OCI-LY7 (cell line): ENCODE data around the gene HHIPL2.
"Not testable (repeated sequence)": the region's sequence is repeated elsewhere in the genome, so short reads cannot be mapped to it uniquely, and the experiment has no call there.

Experiments used
- EZH2phosphoT487 ChIP-seq: fragments of 200-600 bp; sonication (generic); IDR thresholded peaks from 2 replicates; pipeline ENCODE4 v1.6.1; 2018; ENCODE audit warnings: low read depth, borderline replicate concordance, mild to moderate bottlenecking, mixed run types, antibody characterized with exemption, low read length, moderate library complexity, mixed read lengths
- TF ChIP-seq, protein P1 (sequence below): fragments of 200-600 bp; sonication (generic); conservative IDR thresholded peaks from 2 replicates; pipeline ENCODE4 v1.5.1; 2014; ENCODE audit warnings: mild to moderate bottlenecking, antibody characterized with exemption, low read length, moderate library complexity, mixed read lengths

DNA sequence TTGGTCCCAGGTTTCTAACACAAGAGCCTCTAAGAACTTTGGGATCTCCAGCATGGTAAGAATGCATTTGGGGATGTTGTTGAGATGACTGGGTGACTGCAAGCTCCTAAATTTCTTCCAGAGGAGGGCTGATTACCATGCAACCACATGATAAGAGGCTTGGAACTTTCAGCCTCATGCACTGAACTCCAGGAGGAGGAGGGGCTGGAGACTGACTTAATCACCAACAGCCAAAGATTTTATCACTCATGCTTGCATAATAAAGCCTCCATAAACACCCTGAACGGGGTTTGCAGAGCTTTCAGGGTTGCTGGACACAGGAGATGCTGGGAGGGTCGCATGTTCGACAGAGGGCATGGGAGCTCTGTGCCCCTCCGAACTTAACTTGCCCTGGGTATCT is 63.9 kb downstream of the HHIPL2 start:
- TF ChIP-seq, protein P1, sequence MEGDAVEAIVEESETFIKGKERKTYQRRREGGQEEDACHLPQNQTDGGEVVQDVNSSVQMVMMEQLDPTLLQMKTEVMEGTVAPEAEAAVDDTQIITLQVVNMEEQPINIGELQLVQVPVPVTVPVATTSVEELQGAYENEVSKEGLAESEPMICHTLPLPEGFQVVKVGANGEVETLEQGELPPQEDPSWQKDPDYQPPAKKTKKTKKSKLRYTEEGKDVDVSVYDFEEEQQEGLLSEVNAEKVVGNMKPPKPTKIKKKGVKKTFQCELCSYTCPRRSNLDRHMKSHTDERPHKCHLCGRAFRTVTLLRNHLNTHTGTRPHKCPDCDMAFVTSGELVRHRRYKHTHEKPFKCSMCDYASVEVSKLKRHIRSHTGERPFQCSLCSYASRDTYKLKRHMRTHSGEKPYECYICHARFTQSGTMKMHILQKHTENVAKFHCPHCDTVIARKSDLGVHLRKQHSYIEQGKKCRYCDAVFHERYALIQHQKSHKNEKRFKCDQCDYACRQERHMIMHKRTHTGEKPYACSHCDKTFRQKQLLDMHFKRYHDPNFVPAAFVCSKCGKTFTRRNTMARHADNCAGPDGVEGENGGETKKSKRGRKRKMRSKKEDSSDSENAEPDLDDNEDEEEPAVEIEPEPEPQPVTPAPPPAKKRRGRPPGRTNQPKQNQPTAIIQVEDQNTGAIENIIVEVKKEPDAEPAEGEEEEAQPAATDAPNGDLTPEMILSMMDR, result not testable (repeated sequence)
- not testable (repeated sequence) for TF ChIP-seq EZH2phosphoT487
